ENCODE results near the gene GRK5. TPM values are rescaled to one million over a fixed set of nuclear protein-coding genes. Genes with fewer than 3 reads are reported as not detected.

GRK5 gene
- total RNA-seq, 1 experiment from 2014 or later: 29.0 TPM

GRCh38 chr10:119353421-119353820 is 146.1 kb downstream of the GRK5 start:
- TF ChIP-seq SIN3A (IDR thresholded peaks at IDR 0.05; ENCODE audit: borderline replicate concordance, insufficient read depth, low read depth, low read length) (no peak), REST (IDR thresholded peaks at IDR 0.05; ENCODE audit: insufficient read depth in 1 of 2, low read depth in 2 of 2, low read length in 1 of 2) (no peak), TCF7L2 (IDR thresholded peaks at IDR 0.05; ENCODE audit: low read depth, low read length) (no peak), POLR2AphosphoS5 (IDR thresholded peaks at IDR 0.05; ENCODE audit: low read depth, low read length) (no peak)
- TF ChIP-seq, protein P1, sequence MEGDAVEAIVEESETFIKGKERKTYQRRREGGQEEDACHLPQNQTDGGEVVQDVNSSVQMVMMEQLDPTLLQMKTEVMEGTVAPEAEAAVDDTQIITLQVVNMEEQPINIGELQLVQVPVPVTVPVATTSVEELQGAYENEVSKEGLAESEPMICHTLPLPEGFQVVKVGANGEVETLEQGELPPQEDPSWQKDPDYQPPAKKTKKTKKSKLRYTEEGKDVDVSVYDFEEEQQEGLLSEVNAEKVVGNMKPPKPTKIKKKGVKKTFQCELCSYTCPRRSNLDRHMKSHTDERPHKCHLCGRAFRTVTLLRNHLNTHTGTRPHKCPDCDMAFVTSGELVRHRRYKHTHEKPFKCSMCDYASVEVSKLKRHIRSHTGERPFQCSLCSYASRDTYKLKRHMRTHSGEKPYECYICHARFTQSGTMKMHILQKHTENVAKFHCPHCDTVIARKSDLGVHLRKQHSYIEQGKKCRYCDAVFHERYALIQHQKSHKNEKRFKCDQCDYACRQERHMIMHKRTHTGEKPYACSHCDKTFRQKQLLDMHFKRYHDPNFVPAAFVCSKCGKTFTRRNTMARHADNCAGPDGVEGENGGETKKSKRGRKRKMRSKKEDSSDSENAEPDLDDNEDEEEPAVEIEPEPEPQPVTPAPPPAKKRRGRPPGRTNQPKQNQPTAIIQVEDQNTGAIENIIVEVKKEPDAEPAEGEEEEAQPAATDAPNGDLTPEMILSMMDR (IDR thresholded peaks at IDR 0.05): no peak
- Histone ChIP-seq H3K4me1 (ENCODE audit: control insufficient read depth, insufficient read depth, low read length) (no peaks in the 10 kb centered on the region), H3K9me3 (ENCODE audit: control insufficient read depth, insufficient read depth, low read depth, low read length) (peaks cover 7% of the 10 kb centered on the region; the same call in 1 of the 2 replicates), H3K36me3 (ENCODE audit: control insufficient read depth, insufficient read depth, low read length) (no peaks in the 10 kb centered on the region), H3K27me3 (ENCODE audit: control insufficient read depth, insufficient read depth, low read length) (no peaks in the 10 kb centered on the region), H3K4me3 (ENCODE audit: low read depth in 2 of 2, low read length in 2 of 2) (no peak overlapping the region), H3K27ac (ENCODE audit: low read length) (no peak overlapping the region)
- intact Hi-C loops (cut with micrococcal nuclease; ENCODE audit: unreplicated experiment): no loop called here
- CTCF ChIA-PET: no interaction called here
- DNase-seq (ENCODE audit: low read depth, low spot score) (no peak), ATAC-seq (no peak)
- POLR2A ChIA-PET: no interaction called here
- BruUV-seq (replicated peaks): no TSS peak
- in situ Hi-C loops (cut with HindIII; ENCODE audit: low pct_unique_long_range_greater_than_20kb, low sequenced_read_pairs): no loop called here

DNA sequence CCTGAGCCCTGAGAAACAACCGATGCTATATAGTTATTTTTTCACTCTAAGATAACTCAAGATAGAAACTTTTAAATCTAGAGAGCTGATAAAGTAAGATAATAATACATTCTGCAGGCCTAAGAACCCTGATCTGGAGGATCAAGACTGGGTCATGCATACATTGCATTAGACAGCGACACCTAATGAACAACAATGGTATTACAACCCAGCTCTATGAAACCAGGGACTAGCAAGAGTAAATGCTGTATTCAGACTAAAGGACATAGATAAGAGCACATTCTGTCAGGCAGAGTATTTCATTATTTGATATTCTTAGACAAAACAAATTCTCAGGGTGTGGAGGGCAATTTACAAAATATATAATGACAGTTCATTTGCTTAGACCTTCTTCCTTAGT is 148.6 kb downstream of the GRK5 start:
- no peak overlapping the region for H3K4me3 ChIP-seq (ENCODE audit: low read depth in 2 of 2, low read length in 2 of 2)
- POLR2A ChIA-PET: no interaction called here
- no peaks in the 10 kb centered on the region for H3K27me3 ChIP-seq (ENCODE audit: control insufficient read depth, insufficient read depth, low read length)
- in situ Hi-C loops (cut with HindIII; ENCODE audit: low pct_unique_long_range_greater_than_20kb, low sequenced_read_pairs) (no loop called here), intact Hi-C loops (cut with micrococcal nuclease; ENCODE audit: unreplicated experiment) (no loop called here)
- ATAC-seq (no peak), DNase-seq (ENCODE audit: low read depth, low spot score) (no peak)
- TF ChIP-seq, protein P1 (IDR thresholded peaks at IDR 0.05): no peak; the same call in 1 of the 2 replicates
- TF ChIP-seq REST (IDR thresholded peaks at IDR 0.05; ENCODE audit: insufficient read depth in 1 of 2, low read depth in 2 of 2, low read length in 1 of 2): no peak
- no peak for TF ChIP-seq TCF7L2 (IDR thresholded peaks at IDR 0.05; ENCODE audit: low read depth, low read length)
- no peak for TF ChIP-seq POLR2AphosphoS5 (IDR thresholded peaks at IDR 0.05; ENCODE audit: low read depth, low read length)
- no peak for TF ChIP-seq SIN3A (IDR thresholded peaks at IDR 0.05; ENCODE audit: borderline replicate concordance, insufficient read depth, low read depth, low read length)
- no peaks in the 10 kb centered on the region for H3K4me1 ChIP-seq (ENCODE audit: control insufficient read depth, insufficient read depth, low read length)
- CTCF ChIA-PET: interaction anchor here (0.7 kb wide), 1 partner anchor 51 kb away, joined by 4 read pairs; no protein-coding TSS in a partner anchor
- peaks cover 7% of the 10 kb centered on the region; the same call in 1 of the 2 replicates for H3K9me3 ChIP-seq (ENCODE audit: control insufficient read depth, insufficient read depth, low read depth, low read length)
- BruUV-seq (replicated peaks): no TSS peak
- no peak overlapping the region for H3K27ac ChIP-seq (ENCODE audit: low read length)
- no peaks in the 10 kb centered on the region for H3K36me3 ChIP-seq (ENCODE audit: control insufficient read depth, insufficient read depth, low read length)

All from Panc1 (cell line).